K562 (cell line): ENCODE results near the gene TIAM1.

Experiments used
- BDP1 ChIP-seq: IDR thresholded peaks from 3 replicates; pipeline ENCODE4 v1.6.1; 2011; ENCODE audit not compliant: insufficient read length, insufficient read depth
- BRD4 ChIP-seq: fragments of 200-600 bp; sonication (generic); IDR thresholded peaks from 2 replicates; pipeline ENCODE4 v1.6.1; 2017; ENCODE audit warnings: inconsistent platforms
- HDAC8 ChIP-seq: fragments of 450-650 bp; IDR thresholded peaks from 2 replicates; pipeline ENCODE4 v1.6.1; 2016; ENCODE audit warnings: mild to moderate bottlenecking, missing genetic modification characterization, moderate library complexity, missing compliant biosample characterization
- MYC ChIP-seq, 2 experiments: fragments of 250-450 bp in 1 of 2; sonication (Bioruptor Pico) in 1 of 2; IDR thresholded peaks; 2 replicates each; pipeline versions ENCODE4 v1.5.1 to v1.6.1; 2012 to 2021; ENCODE audit warnings: low read depth in 2 of 2, borderline replicate concordance in 1 of 2, improper control_type of control experiment in 1 of 2, low read length in 1 of 2, mild to moderate bottlenecking in 1 of 2, moderate library complexity in 1 of 2
- POLR2A ChIP-seq: fragments of 450-650 bp; conservative IDR thresholded peaks from 2 replicates; pipeline ENCODE4 v1.6.1; 2016
- PTBP1 ChIP-seq: fragments of 200-400 bp; formaldehyde crosslinking; IDR thresholded peaks from 2 replicates; pipeline ENCODE4 v1.6.1; 2017; ENCODE audit warnings: low read depth, low read length
- SMARCC2 ChIP-seq: fragments of 450-650 bp; IDR thresholded peaks from 2 replicates; pipeline ENCODE4 v1.6.1; 2017; ENCODE audit warnings: antibody characterized with exemption, moderate library complexity, mild to moderate bottlenecking, low read depth
- ZBTB17 ChIP-seq: fragments of 450-650 bp; formaldehyde crosslinking; IDR thresholded peaks from 2 replicates; pipeline ENCODE4 v1.4.0; 2020; ENCODE audit warnings: mild to moderate bottlenecking
- ZNF561 ChIP-seq: fragments of 450-650 bp; formaldehyde crosslinking; conservative IDR thresholded peaks from 2 replicates; pipeline ENCODE4 v1.4.0; 2020; ENCODE audit warnings: mild to moderate bottlenecking, moderate library complexity
- TF ChIP-seq, protein P1 (sequence below), 3 experiments: IDR thresholded peaks in 2 of 3; conservative IDR thresholded peaks in 1 of 3; 2 replicates each; pipeline ENCODE4 v1.5.1; 2011 to 2012; ENCODE audit warnings: low read length in 3 of 3, mild to moderate bottlenecking in 3 of 3, control low read depth in 2 of 3, improper control_type of control experiment in 1 of 3, inconsistent platforms in 1 of 3, low read depth in 1 of 3, mixed read lengths in 1 of 3, moderate library complexity in 1 of 3; ENCODE audit not compliant: insufficient read depth in 2 of 3
- TF ChIP-seq, protein P2 (sequence below): fragments of 450-650 bp; IDR thresholded peaks from 2 replicates; pipeline ENCODE4 v1.6.1; 2016
- TF ChIP-seq, protein P3 (sequence below): fragments of 450-650 bp; IDR thresholded peaks from 2 replicates; pipeline ENCODE4 v1.6.1; 2016; ENCODE audit warnings: missing biosample characterization, missing genetic modification characterization

DNA sequence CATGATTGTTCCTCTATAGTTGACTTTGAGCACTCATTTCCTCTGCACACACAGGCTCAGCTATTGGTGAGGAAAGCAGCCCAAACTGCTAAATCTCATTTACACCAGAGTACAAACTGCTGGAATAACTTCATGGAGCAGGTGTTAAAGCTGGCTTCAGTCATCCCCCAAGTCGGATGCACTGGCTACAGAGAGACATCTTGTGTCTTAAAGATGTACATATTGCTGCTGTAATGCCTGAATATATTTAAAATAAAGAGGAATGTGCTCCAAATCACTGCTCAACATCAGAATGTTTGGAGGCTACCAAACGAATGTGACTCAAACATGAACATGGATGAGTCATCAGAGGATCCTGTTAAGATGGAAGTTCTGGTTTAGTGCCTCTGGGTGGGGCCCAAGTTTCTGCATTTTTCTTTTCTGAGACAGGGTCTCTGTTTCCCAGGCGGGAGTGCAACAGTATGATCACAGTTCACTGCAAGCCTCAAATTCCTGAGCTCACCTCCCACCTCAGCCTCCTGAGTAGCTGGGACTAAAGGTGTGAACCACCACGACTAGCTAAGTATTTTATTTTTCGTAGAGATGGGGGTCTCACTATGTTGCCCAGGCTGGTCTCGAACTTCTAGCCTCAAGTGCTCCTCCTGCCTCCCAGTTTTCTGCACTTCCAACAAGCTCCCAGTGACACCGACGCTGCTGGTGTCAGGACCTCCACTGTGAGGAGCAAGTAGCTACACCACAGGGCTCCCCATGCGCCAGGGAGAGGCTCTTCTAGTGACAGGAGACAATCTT lies 226.7 kb downstream of the TIAM1 start:
- TF ChIP-seq, protein P1, sequence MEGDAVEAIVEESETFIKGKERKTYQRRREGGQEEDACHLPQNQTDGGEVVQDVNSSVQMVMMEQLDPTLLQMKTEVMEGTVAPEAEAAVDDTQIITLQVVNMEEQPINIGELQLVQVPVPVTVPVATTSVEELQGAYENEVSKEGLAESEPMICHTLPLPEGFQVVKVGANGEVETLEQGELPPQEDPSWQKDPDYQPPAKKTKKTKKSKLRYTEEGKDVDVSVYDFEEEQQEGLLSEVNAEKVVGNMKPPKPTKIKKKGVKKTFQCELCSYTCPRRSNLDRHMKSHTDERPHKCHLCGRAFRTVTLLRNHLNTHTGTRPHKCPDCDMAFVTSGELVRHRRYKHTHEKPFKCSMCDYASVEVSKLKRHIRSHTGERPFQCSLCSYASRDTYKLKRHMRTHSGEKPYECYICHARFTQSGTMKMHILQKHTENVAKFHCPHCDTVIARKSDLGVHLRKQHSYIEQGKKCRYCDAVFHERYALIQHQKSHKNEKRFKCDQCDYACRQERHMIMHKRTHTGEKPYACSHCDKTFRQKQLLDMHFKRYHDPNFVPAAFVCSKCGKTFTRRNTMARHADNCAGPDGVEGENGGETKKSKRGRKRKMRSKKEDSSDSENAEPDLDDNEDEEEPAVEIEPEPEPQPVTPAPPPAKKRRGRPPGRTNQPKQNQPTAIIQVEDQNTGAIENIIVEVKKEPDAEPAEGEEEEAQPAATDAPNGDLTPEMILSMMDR (IDR thresholded peaks at IDR 0.05 in 2 of 3, conservative IDR thresholded peaks at IDR 0.05 in 1 of 3; ENCODE audit: insufficient read depth in 2 of 3, low read depth in 1 of 3, low read length in 3 of 3) = no peak
- TF ChIP-seq BDP1 (no peak), POLR2A (no peak), MYC (IDR thresholded peaks at IDR 0.05; ENCODE audit: low read depth, low read length) (no peak), MYC (CRISPR knock-in tag; IDR thresholded peaks at IDR 0.05; ENCODE audit: borderline replicate concordance, low read depth) (no peak), PTBP1 (no peak), ZNF561 (CRISPR knock-in tag) (no peak), HDAC8 (tag) (no peak), ZBTB17 (CRISPR knock-in tag) (no peak), SMARCC2 (no peak), BRD4 (no peak)
- TF ChIP-seq, protein P2, sequence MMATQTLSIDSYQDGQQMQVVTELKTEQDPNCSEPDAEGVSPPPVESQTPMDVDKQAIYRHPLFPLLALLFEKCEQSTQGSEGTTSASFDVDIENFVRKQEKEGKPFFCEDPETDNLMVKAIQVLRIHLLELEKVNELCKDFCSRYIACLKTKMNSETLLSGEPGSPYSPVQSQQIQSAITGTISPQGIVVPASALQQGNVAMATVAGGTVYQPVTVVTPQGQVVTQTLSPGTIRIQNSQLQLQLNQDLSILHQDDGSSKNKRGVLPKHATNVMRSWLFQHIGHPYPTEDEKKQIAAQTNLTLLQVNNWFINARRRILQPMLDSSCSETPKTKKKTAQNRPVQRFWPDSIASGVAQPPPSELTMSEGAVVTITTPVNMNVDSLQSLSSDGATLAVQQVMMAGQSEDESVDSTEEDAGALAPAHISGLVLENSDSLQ = no peak
- TF ChIP-seq, protein P3, sequence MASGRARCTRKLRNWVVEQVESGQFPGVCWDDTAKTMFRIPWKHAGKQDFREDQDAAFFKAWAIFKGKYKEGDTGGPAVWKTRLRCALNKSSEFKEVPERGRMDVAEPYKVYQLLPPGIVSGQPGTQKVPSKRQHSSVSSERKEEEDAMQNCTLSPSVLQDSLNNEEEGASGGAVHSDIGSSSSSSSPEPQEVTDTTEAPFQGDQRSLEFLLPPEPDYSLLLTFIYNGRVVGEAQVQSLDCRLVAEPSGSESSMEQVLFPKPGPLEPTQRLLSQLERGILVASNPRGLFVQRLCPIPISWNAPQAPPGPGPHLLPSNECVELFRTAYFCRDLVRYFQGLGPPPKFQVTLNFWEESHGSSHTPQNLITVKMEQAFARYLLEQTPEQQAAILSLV = no peak
